ENCODE data around the gene SIMC1. TPM values are rescaled to one million over a fixed set of nuclear protein-coding genes. Genes with fewer than 3 reads are reported as not detected.

The SIMC1 gene
- polyA plus RNA-seq, 1 of the 3 experiments (the other 2 are of a cell fraction) = 12.4 TPM

- ChIA-PET POLR2A (no interaction called here), CTCF (no interaction called here)
- Histone ChIP-seq H3K36me3 (replicated peaks in 1 of 2; ENCODE audit: control insufficient read depth in 1 of 2, insufficient read depth in 2 of 2, low read length in 1 of 2) (peaks cover 23 to 56% of the 10 kb centered on the region in 2 experiments), H3K27me3 (ENCODE audit: insufficient read depth) (no peaks in the 10 kb centered on the region), H3K9me2 (no peaks in the 10 kb centered on the region), H3K4me2 (no peak overlapping the region), H2AFZ (ENCODE audit: low read depth) (no peak overlapping the region), H3K27ac (ENCODE audit: low read depth in 2 of 2, low read length in 1 of 2) (no peak overlapping the region), H3K4me3 (ENCODE audit: low read depth in 2 of 2, low read length in 1 of 2) (no peak overlapping the region), H3K79me2 (ENCODE audit: insufficient read depth) (peaks cover 34% of the 10 kb centered on the region), H3K9me3 (no peaks in the 10 kb centered on the region), H3F3A (replicated peaks; ENCODE audit: insufficient read depth) (peaks cover 3% of the 10 kb centered on the region), H3K9ac (no peak overlapping the region), H4K20me1 (ENCODE audit: insufficient read depth) (no peaks in the 10 kb centered on the region), H3K4me1 (ENCODE audit: control insufficient read depth in 1 of 2, insufficient read depth in 2 of 2, low read depth in 1 of 2, low read length in 1 of 2) (peaks cover 0 to 12% of the 10 kb centered on the region in 2 experiments; a peak in 2 of 4 replicates)
- DNase-seq = no peak
- WGBS (ENCODE audit: low lambda C conversion rate) = 84% methylated on average over 9 of the region's 9 CpGs
- TF ChIP-seq JUND (IDR thresholded peaks at IDR 0.05) = no peak
- TF ChIP-seq, protein P1, sequence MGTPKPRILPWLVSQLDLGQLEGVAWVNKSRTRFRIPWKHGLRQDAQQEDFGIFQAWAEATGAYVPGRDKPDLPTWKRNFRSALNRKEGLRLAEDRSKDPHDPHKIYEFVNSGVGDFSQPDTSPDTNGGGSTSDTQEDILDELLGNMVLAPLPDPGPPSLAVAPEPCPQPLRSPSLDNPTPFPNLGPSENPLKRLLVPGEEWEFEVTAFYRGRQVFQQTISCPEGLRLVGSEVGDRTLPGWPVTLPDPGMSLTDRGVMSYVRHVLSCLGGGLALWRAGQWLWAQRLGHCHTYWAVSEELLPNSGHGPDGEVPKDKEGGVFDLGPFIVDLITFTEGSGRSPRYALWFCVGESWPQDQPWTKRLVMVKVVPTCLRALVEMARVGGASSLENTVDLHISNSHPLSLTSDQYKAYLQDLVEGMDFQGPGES (IDR thresholded peaks at IDR 0.05; ENCODE audit: low read depth, low read length) = no peak
- TF ChIP-seq, protein P2, sequence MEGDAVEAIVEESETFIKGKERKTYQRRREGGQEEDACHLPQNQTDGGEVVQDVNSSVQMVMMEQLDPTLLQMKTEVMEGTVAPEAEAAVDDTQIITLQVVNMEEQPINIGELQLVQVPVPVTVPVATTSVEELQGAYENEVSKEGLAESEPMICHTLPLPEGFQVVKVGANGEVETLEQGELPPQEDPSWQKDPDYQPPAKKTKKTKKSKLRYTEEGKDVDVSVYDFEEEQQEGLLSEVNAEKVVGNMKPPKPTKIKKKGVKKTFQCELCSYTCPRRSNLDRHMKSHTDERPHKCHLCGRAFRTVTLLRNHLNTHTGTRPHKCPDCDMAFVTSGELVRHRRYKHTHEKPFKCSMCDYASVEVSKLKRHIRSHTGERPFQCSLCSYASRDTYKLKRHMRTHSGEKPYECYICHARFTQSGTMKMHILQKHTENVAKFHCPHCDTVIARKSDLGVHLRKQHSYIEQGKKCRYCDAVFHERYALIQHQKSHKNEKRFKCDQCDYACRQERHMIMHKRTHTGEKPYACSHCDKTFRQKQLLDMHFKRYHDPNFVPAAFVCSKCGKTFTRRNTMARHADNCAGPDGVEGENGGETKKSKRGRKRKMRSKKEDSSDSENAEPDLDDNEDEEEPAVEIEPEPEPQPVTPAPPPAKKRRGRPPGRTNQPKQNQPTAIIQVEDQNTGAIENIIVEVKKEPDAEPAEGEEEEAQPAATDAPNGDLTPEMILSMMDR (IDR thresholded peaks at IDR 0.05) = no peak
- TF ChIP-seq SIN3A (IDR thresholded peaks at IDR 0.05; ENCODE audit: borderline replicate concordance, low read depth, low read length) = no peak
- no peak for TF ChIP-seq TAF1 (IDR thresholded peaks at IDR 0.05; ENCODE audit: borderline replicate concordance, low read depth, low read length)
- TF ChIP-seq FOSL2 (IDR thresholded peaks at IDR 0.05; ENCODE audit: borderline replicate concordance, low read depth) = no peak
- TF ChIP-seq RAD21 (IDR thresholded peaks at IDR 0.05; ENCODE audit: low read length) = no peak
- TF ChIP-seq FOXJ3 (CRISPR knock-in tag; IDR thresholded peaks at IDR 0.05) = no peak
- no peak for TF ChIP-seq MXI1 (IDR thresholded peaks at IDR 0.05; ENCODE audit: low read depth, low read length)
- TF ChIP-seq NFIC (IDR thresholded peaks at IDR 0.05; ENCODE audit: borderline replicate concordance) = no peak
- TF ChIP-seq POLR2AphosphoS5 (IDR thresholded peaks at IDR 0.05; ENCODE audit: low read depth, low read length) = no peak
- TF ChIP-seq RFX5 (IDR thresholded peaks at IDR 0.05; ENCODE audit: low read length) = no peak
- TF ChIP-seq, protein P3, sequence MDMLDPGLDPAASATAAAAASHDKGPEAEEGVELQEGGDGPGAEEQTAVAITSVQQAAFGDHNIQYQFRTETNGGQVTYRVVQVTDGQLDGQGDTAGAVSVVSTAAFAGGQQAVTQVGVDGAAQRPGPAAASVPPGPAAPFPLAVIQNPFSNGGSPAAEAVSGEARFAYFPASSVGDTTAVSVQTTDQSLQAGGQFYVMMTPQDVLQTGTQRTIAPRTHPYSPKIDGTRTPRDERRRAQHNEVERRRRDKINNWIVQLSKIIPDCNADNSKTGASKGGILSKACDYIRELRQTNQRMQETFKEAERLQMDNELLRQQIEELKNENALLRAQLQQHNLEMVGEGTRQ (IDR thresholded peaks at IDR 0.05; ENCODE audit: borderline replicate concordance, low read depth, low read length) = no peak
- no peak for TF ChIP-seq SMC3 (IDR thresholded peaks at IDR 0.05; ENCODE audit: low read depth, low read length)
- no peak for TF ChIP-seq RXRA (IDR thresholded peaks at IDR 0.05; ENCODE audit: borderline replicate concordance, low read depth)
- no peak for TF ChIP-seq FOXM1 (IDR thresholded peaks at IDR 0.05; ENCODE audit: low read depth)
- no peak for TF ChIP-seq USF1 (IDR thresholded peaks at IDR 0.05; ENCODE audit: borderline replicate concordance, low read depth)
- no peak for TF ChIP-seq ELF1 (IDR thresholded peaks at IDR 0.05)
- TF ChIP-seq TEAD4 (IDR thresholded peaks at IDR 0.05; ENCODE audit: borderline replicate concordance, insufficient read depth) = no peak
Observed at GRCh38 chr5:176383961-176384360, 145.7 kb downstream of the SIMC1 start.

Data from SK-N-SH (cell line).